GM13976 (cell line): ENCODE results near the gene COX14.
A peak's percentile ranks its signal among the peaks of the same experiment; 100 is the strongest.

Experiments
- DNase-seq: peaks from one replicate; pipeline ENCODE4 v3.0.0; 2012; ENCODE audit warnings: low spot score
- in situ Hi-C: fragments of 300-500 bp; cut with MboI; formaldehyde crosslinking; loops from one replicate; pipeline ENCODE4 v1.12.0; 2022; ENCODE audit warnings: low sequenced_read_pairs, mixed read lengths, inconsistent platforms; ENCODE audit not compliant: unreplicated experiment
- TF ChIP-seq, protein P1 (sequence below): IDR thresholded peaks from 2 replicates; pipeline ENCODE4 v1.5.1; 2012; ENCODE audit warnings: borderline replicate concordance, mild to moderate bottlenecking; ENCODE audit not compliant: insufficient read depth; ENCODE audit errors: extremely low read depth, missing control alignments, control extremely low read depth

COX14 gene

GRCh38 chr12:50070314-50071060, 41.5 kb upstream of the COX14 start:
- in situ Hi-C loops: no loop called here
- TF ChIP-seq, protein P1, sequence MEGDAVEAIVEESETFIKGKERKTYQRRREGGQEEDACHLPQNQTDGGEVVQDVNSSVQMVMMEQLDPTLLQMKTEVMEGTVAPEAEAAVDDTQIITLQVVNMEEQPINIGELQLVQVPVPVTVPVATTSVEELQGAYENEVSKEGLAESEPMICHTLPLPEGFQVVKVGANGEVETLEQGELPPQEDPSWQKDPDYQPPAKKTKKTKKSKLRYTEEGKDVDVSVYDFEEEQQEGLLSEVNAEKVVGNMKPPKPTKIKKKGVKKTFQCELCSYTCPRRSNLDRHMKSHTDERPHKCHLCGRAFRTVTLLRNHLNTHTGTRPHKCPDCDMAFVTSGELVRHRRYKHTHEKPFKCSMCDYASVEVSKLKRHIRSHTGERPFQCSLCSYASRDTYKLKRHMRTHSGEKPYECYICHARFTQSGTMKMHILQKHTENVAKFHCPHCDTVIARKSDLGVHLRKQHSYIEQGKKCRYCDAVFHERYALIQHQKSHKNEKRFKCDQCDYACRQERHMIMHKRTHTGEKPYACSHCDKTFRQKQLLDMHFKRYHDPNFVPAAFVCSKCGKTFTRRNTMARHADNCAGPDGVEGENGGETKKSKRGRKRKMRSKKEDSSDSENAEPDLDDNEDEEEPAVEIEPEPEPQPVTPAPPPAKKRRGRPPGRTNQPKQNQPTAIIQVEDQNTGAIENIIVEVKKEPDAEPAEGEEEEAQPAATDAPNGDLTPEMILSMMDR: peak; percentile 86
- peak; percentile 80 for DNase-seq

DNA sequence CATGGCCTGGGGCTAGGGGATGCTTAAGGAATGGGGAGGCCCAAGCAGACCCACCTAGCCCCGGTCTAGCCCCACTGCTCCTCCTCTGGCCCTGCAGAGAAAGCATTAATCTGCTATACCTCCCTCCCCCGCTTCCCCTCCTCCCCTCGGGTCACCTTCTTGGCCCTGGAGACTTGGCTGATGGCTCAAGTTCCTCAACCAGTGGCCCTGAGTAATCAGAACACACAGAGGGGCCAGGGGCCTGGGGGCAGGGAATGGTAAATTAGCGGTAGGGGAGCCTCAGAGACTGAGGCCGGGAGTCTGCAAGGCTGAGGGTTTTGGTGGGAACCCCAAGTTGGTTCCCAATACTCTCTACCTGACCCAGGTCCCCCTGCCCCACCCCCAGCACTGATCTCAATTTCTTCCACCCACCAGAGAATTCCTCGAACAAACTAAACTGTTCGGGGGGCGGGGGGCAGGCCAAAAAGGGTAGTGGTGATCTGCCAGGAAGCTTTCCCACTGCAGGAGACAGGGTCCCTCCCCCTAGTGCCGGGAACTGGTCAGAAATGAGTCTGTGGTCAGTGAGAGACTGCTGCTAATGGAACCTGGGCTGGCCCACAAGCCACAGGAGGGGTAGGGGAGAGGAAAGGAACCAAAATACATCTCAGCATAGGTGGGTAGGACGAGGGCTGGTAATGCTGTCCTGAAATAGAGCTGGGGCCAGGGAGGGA, 39.7 kb upstream of the COX14 start:
- DNase-seq: no peak
- TF ChIP-seq, protein P1: no peak
- in situ Hi-C loops: no loop called here

DNA sequence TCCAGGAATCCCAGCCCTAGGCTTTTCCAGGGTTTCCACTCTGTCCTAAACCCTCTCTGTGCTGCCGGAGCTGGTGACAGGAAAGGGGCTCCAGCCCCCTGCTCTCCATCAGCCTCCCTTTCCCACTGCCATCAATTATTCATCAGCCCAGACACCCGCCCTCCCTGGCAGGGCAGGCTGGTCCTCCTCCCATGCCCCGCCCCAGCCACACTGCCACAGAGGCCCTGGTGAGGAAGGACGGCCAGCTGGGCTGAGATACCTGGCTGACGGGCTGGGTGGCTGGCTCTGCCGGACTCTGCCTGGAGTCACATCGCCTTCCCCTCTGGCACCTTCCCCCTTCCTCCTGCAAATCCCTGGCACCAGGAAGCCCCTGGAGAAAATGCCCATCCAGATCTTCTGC, 38.8 kb upstream of the COX14 start:
- in situ Hi-C loops: no loop called here
- DNase-seq: no peak
- TF ChIP-seq, protein P1: no peak

- TF ChIP-seq, protein P1: no peak
- in situ Hi-C loops: no loop called here
- DNase-seq: no peak
Observed at GRCh38 chr12:50073712-50074111, 38.3 kb upstream of the COX14 start.

- TF ChIP-seq, protein P1: peak; percentile 91
- peak; percentile 91 for DNase-seq
- in situ Hi-C loops: no loop called here
Observed at GRCh38 chr12:50074936-50075807, 36.9 kb upstream of the COX14 start.

DNA sequence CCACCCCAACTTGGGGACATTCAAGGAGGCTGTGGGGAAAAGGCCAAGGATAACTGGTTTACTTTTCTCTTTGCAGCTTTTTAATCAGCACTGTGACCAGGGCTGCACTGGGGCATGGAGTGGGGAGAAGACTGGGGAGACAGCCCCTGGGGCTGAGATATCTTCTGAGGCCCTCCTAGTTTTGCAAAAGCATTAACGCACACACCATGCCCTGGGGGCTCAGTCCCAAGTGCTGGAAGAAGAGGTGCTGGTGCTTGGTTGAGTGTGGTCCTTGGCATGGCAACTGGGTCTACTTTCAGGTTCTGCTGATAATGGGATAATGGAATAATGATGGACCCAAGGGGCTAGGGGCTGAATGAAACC, 36.2 kb upstream of the COX14 start:
- TF ChIP-seq, protein P1: no peak
- DNase-seq: no peak
- in situ Hi-C loops: no loop called here
